Measurements from ENCODE around the gene TSPAN17.

DNA sequence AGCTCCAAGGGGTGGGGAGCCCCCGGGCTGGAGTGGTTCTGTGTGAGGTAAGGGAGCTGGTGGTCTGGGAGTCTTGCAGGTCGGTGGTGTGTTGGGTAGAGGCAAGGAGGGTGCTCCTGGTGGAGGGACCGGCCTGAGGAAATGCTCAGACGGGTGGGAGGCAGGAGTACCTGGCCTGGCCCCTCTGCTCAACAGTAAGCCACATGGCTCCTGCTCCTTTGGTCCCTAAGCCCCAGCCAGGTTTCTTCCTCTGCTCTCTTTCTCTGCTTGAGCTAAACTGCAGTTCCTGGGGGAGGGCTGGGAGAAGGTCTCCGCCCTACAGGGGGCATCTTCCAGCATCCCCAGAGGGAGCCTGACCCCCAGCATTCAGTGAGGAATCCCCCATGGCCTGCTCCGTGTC lies 17.2 kb downstream of the TSPAN17 start:
- TF ChIP-seq EP300 (IDR thresholded peaks at IDR 0.05) (no peak), FOXS1 (CRISPR knock-in tag; IDR thresholded peaks at IDR 0.05) (no peak), POLR2AphosphoS2 (conservative IDR thresholded peaks at IDR 0.05; ENCODE audit: low read length) (no peak), SREBF2 (IDR thresholded peaks at IDR 0.05) (no peak), RNF2 (IDR thresholded peaks at IDR 0.05; ENCODE audit: borderline replicate concordance, low read depth) (no peak), RCOR1 (IDR thresholded peaks at IDR 0.05; ENCODE audit: low read depth, low read length) (no peak), RAD21 (conservative IDR thresholded peaks at IDR 0.05 in 1 of 2, IDR thresholded peaks at IDR 0.05 in 1 of 2) (no peak), POLR2A (IDR thresholded peaks at IDR 0.05; ENCODE audit: low read length) (no peak), KDM1A (IDR thresholded peaks at IDR 0.05; ENCODE audit: low read depth) (no peak), HOXA7 (CRISPR knock-in tag; IDR thresholded peaks at IDR 0.05) (no peak)
- TF ChIP-seq, protein P1, sequence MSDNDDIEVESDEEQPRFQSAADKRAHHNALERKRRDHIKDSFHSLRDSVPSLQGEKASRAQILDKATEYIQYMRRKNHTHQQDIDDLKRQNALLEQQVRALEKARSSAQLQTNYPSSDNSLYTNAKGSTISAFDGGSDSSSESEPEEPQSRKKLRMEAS (IDR thresholded peaks at IDR 0.05), result no peak
- TF ChIP-seq, protein P2, sequence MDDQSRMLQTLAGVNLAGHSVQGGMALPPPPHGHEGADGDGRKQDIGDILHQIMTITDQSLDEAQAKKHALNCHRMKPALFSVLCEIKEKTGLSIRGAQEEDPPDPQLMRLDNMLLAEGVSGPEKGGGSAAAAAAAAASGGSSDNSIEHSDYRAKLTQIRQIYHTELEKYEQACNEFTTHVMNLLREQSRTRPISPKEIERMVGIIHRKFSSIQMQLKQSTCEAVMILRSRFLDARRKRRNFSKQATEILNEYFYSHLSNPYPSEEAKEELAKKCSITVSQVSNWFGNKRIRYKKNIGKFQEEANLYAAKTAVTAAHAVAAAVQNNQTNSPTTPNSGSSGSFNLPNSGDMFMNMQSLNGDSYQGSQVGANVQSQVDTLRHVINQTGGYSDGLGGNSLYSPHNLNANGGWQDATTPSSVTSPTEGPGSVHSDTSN (IDR thresholded peaks at IDR 0.05), result no peak
- TF ChIP-seq, protein P3, sequence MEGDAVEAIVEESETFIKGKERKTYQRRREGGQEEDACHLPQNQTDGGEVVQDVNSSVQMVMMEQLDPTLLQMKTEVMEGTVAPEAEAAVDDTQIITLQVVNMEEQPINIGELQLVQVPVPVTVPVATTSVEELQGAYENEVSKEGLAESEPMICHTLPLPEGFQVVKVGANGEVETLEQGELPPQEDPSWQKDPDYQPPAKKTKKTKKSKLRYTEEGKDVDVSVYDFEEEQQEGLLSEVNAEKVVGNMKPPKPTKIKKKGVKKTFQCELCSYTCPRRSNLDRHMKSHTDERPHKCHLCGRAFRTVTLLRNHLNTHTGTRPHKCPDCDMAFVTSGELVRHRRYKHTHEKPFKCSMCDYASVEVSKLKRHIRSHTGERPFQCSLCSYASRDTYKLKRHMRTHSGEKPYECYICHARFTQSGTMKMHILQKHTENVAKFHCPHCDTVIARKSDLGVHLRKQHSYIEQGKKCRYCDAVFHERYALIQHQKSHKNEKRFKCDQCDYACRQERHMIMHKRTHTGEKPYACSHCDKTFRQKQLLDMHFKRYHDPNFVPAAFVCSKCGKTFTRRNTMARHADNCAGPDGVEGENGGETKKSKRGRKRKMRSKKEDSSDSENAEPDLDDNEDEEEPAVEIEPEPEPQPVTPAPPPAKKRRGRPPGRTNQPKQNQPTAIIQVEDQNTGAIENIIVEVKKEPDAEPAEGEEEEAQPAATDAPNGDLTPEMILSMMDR (IDR thresholded peaks at IDR 0.05), result no peak
- TF ChIP-seq, protein P4, sequence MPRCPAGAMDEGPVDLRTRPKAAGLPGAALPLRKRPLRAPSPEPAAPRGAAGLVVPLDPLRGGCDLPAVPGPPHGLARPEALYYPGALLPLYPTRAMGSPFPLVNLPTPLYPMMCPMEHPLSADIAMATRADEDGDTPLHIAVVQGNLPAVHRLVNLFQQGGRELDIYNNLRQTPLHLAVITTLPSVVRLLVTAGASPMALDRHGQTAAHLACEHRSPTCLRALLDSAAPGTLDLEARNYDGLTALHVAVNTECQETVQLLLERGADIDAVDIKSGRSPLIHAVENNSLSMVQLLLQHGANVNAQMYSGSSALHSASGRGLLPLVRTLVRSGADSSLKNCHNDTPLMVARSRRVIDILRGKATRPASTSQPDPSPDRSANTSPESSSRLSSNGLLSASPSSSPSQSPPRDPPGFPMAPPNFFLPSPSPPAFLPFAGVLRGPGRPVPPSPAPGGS (IDR thresholded peaks at IDR 0.05), result no peak
